Subcutaneous abdominal adipose tissue (tissue), 5 donors: ENCODE measurements around the gene MPST.

Experiments
- H3K27ac ChIP-seq: one replicate; pipeline ENCODE4 v1.7.0; 2013; ENCODE audit warnings: low read depth, mild to moderate bottlenecking, inconsistent platforms, low read length, moderate library complexity
- H3K27me3 ChIP-seq, 5 donors: one replicate each; pipeline ENCODE4 v1.7.0; 2013; ENCODE audit warnings: low read length in 5 of 5, inconsistent platforms in 1 of 5; ENCODE audit not compliant: control insufficient read depth in 5 of 5, insufficient read depth in 4 of 5
- H3K36me3 ChIP-seq, 5 donors: one replicate each; pipeline ENCODE4 v1.7.0; 2013; ENCODE audit warnings: low read length in 5 of 5; ENCODE audit not compliant: control insufficient read depth in 5 of 5, insufficient read depth in 5 of 5
- H3K4me1 ChIP-seq, 5 donors: one replicate each; pipeline ENCODE4 v1.7.0; 2013; ENCODE audit warnings: low read length in 5 of 5, mild to moderate bottlenecking in 3 of 5, moderate library complexity in 1 of 5; ENCODE audit not compliant: control insufficient read depth in 5 of 5, insufficient read depth in 5 of 5
- H3K4me3 ChIP-seq, 5 donors: one replicate each; pipeline ENCODE4 v1.7.0; 2013; ENCODE audit warnings: low read length in 5 of 5, low read depth in 1 of 5
- H3K9ac ChIP-seq, 5 donors: one replicate each; pipeline ENCODE4 v1.7.0; 2013; ENCODE audit warnings: low read length in 5 of 5, mild to moderate bottlenecking in 4 of 5, moderate library complexity in 3 of 5
- H3K9me3 ChIP-seq, 5 donors: one replicate each; pipeline ENCODE4 v1.7.0; 2013; ENCODE audit warnings: low read length in 5 of 5; ENCODE audit not compliant: control insufficient read depth in 5 of 5
- donor health status: healthy.
- donor health status: healthy.
- donor health status: healthy.
- donor health status: healthy.
- donor health status: healthy.

MPST gene

GRCh38 chr22:37019309-37020191 lies at the start of gene MPST, which contains the start of gene TST:
Gene MPST, plus strand, starts transcription at chr22:37019742. Its CDS starts 95 bp downstream, at chr22:37019837.
Gene TST, minus strand, starts transcription at chr22:37019447. Its CDS starts 715 bp downstream, at chr22:37018732.
- H3K9me3 ChIP-seq, result no peaks in the 10 kb centered on the region
- H3K9ac ChIP-seq, result peak within 1 kb of the TSS; percentile 69 to 92 (median 78)
- H3K4me1 ChIP-seq, result peaks cover 15 to 83% (median 74%) of the 10 kb centered on the region in 5 donors
- no peaks in the 10 kb centered on the region for H3K27me3 ChIP-seq
- peaks cover 0 to 13% (median 5%) of the 10 kb centered on the region in 5 donors for H3K36me3 ChIP-seq
- H3K4me3 ChIP-seq, result peak within 1 kb of the TSS; percentile 82 to 93 (median 87)
- H3K27ac ChIP-seq, result peak within 1 kb of the TSS; percentile 86

GRCh38 chr22:36971341-36972125 lies 48.0 kb upstream of the MPST start:
- H3K4me1 ChIP-seq, result no peaks in the 10 kb centered on the region
- H3K4me3 ChIP-seq, result no peak overlapping the region
- no peaks in the 10 kb centered on the region for H3K36me3 ChIP-seq
- no peak overlapping the region for H3K27ac ChIP-seq
- no peaks in the 10 kb centered on the region for H3K9me3 ChIP-seq
- peaks cover 0 to 8% (median 4%) of the 10 kb centered on the region in 5 donors for H3K27me3 ChIP-seq
- H3K9ac ChIP-seq, result no peak overlapping the region

GRCh38 chr22:36976606-36977005 lies 42.9 kb upstream of the MPST start:
- Histone ChIP-seq H3K9ac (no peak overlapping the region), H3K36me3 (no peaks in the 10 kb centered on the region), H3K9me3 (no peaks in the 10 kb centered on the region), H3K27me3 (peaks cover 0 to 12% (median 9%) of the 10 kb centered on the region in 5 donors), H3K27ac (no peak overlapping the region), H3K4me1 (peaks cover 0 to 16% (median 7%) of the 10 kb centered on the region in 5 donors), H3K4me3 (no peak overlapping the region)

GRCh38 chr22:36977401-36977861 lies 42.1 kb upstream of the MPST start:
- Histone ChIP-seq H3K9me3 (no peaks in the 10 kb centered on the region), H3K4me1 (peaks cover 0 to 16% (median 7%) of the 10 kb centered on the region in 5 donors), H3K27ac (no peak overlapping the region), H3K9ac (peak overlapping the region in 4 of 5 donors; percentile 16 to 51 (median 32)), H3K4me3 (peak overlapping the region; percentile 42 to 70 (median 59)), H3K36me3 (no peaks in the 10 kb centered on the region), H3K27me3 (peaks cover under 1 to 16% (median 9%) of the 10 kb centered on the region in 5 donors)

- Histone ChIP-seq H3K27ac (no peak overlapping the region), H3K4me3 (peak overlapping the region; percentile 42 to 70 (median 59)), H3K4me1 (peaks cover 0 to 16% (median 7%) of the 10 kb centered on the region in 5 donors), H3K9ac (peak overlapping the region in 4 of 5 donors; percentile 16 to 51 (median 32)), H3K36me3 (no peaks in the 10 kb centered on the region), H3K27me3 (peaks cover 6 to 21% (median 9%) of the 10 kb centered on the region in 5 donors), H3K9me3 (no peaks in the 10 kb centered on the region)
Observed at GRCh38 chr22:36977947-36978660, 41.4 kb upstream of the MPST start.

GRCh38 chr22:36979016-36979910 lies 40.3 kb upstream of the MPST start:
- Histone ChIP-seq H3K4me3 (no peak overlapping the region), H3K9me3 (no peaks in the 10 kb centered on the region), H3K27ac (no peak overlapping the region), H3K4me1 (peaks cover 0 to 16% (median 7%) of the 10 kb centered on the region in 5 donors), H3K36me3 (no peaks in the 10 kb centered on the region), H3K27me3 (peaks cover 6 to 17% (median 9%) of the 10 kb centered on the region in 5 donors), H3K9ac (no peak overlapping the region)

- no peak overlapping the region for H3K27ac ChIP-seq
- H3K9ac ChIP-seq, result no peak overlapping the region
- H3K4me3 ChIP-seq, result no peak overlapping the region
- H3K4me1 ChIP-seq, result peaks cover 0 to 16% (median 7%) of the 10 kb centered on the region in 5 donors
- H3K9me3 ChIP-seq, result peaks cover 3 to 13% (median 13%) of the 10 kb centered on the region in 5 donors
- H3K36me3 ChIP-seq, result no peaks in the 10 kb centered on the region
- peaks cover 6 to 17% (median 8%) of the 10 kb centered on the region in 5 donors for H3K27me3 ChIP-seq
Observed at GRCh38 chr22:36981247-36981775, 38.2 kb upstream of the MPST start.

GRCh38 chr22:36982136-36982535 lies 37.4 kb upstream of the MPST start:
- H3K27ac ChIP-seq, result no peak overlapping the region
- H3K27me3 ChIP-seq, result peaks cover under 1 to 11% (median 6%) of the 10 kb centered on the region in 5 donors
- H3K4me3 ChIP-seq, result no peak overlapping the region
- no peak overlapping the region for H3K9ac ChIP-seq
- H3K4me1 ChIP-seq, result peaks cover 0 to 16% (median 7%) of the 10 kb centered on the region in 5 donors
- H3K36me3 ChIP-seq, result no peaks in the 10 kb centered on the region
- H3K9me3 ChIP-seq, result peaks cover 3 to 20% (median 15%) of the 10 kb centered on the region in 5 donors
